SKM-1 treated with dmso at 0.1 percent for 144 hours (cell line): Measurements from ENCODE around the gene TMEM266.
"Not testable (repeated sequence)": the region's sequence is repeated elsewhere in the genome, so short reads cannot be mapped to it uniquely, and the experiment has no call there.

Experiments used
- DNase-seq: peaks from one replicate; lab custom pipeline; 2025; ENCODE audit not compliant: unreplicated experiment; lab: John Stamatoyannopoulos, UW

TMEM266 gene, protein sequence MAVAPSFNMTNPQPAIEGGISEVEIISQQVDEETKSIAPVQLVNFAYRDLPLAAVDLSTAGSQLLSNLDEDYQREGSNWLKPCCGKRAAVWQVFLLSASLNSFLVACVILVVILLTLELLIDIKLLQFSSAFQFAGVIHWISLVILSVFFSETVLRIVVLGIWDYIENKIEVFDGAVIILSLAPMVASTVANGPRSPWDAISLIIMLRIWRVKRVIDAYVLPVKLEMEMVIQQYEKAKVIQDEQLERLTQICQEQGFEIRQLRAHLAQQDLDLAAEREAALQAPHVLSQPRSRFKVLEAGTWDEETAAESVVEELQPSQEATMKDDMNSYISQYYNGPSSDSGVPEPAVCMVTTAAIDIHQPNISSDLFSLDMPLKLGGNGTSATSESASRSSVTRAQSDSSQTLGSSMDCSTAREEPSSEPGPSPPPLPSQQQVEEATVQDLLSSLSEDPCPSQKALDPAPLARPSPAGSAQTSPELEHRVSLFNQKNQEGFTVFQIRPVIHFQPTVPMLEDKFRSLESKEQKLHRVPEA

DNA sequence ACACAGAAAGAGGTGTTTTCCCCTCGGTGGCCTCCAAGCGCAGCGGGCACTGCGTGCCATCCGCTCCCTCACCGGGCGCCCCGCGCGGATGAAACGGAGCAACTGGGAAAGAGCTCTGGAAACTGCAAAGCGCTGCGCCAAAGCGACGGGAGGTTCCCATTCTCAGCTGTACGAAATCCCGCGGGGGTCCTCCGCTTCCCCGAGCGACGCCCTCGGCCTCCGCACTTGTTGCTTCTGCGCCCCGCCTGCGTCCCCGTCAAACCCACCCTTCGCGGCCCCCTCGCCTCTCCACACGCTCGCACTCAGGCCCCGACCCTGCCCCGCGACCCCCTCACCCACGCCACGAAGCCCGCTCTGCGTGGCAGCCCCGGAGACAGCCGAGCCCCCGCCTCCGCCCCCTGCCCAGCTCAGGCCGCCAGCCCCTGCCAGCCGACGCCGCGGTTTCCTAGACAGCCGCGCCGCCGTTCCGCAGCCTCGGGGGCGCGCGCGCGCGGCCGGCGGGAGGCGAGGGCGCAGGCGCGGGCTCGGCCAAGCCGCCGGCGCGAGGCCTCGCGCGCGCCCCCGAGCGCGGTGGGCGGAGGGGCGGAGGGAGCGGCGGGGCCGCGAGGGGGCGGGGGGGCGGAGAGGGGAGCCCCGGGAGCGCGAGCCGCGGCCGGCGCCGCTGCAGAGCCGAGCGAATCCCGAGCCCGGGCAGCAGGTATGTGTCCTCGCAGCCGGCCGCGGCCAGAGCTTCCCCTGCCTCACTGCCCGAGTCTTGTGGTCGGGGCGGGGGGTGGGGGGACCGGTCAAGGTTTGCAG, at the start of gene TMEM266:
TSS of gene TMEM266 (plus strand) at position 666 of the 798 bp plus-strand sequence. CDS start 74,279 bp downstream, outside the sequence.
- no peak for DNase-seq

DNA sequence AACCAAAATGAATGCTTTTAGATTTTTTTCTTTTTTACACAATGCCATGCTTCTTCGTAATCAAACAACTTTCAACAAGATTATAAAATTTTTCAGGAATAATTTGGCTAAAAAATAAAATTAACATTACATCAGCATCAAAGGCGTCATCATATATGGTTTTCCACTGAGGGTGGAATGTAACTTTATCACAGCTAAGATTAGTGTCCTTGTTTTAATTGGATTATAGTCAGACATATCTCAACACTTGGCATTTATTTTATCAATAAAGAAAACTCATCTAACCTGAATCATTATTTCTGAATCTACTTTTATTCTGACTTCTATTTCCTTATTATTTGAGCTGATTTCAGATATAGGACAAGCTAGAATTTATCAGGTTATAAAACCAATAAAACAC, 49.2 kb upstream of the TMEM266 start:
- no peak for DNase-seq

DNA sequence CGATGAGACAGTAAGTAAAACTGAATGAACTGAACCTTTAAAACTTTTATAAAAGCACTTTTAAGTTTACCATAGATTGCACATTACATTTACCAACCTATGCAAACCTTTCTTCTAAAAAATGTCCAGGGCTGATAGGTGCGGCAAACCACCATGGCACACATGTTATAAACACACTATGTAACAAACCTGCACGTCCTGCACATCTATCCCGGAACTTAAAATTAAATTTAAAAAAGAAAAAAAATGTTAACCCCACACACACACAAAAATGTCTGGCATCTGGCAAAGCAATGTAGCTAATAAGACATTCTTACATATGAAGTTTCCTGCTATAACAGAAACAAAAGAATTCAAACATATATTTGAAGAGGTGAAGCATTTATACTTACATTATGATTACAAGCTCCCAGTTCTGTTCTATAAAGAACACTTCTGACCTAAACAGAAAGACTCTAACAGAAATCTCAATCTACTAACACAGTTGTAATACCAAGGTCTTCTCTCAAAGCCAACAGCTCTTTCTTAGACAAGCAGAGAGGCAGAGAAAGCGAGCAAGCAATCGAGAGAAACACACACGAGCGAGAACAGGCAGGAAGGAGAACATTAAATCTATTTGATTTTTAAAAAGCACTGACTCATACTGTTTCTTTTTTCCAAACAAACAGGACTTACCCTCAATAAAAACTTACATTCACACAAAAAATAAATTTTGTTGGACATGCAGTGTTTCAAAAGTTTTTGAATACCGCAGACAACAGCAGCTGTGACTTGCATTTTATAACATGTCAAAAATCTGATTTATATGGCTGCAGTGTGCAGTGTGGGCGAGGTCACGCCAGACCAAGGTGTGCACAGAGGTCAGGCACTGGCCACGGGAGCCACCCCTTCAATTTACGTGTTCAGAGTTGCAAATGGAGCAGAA, 47.9 kb upstream of the TMEM266 start, which contains the start of gene NRG4:
TSS of gene NRG4 (minus strand) at position 798 of the 925 bp plus-strand sequence. CDS start 1,194 bp downstream, outside the sequence.
- DNase-seq = no peak

DNA sequence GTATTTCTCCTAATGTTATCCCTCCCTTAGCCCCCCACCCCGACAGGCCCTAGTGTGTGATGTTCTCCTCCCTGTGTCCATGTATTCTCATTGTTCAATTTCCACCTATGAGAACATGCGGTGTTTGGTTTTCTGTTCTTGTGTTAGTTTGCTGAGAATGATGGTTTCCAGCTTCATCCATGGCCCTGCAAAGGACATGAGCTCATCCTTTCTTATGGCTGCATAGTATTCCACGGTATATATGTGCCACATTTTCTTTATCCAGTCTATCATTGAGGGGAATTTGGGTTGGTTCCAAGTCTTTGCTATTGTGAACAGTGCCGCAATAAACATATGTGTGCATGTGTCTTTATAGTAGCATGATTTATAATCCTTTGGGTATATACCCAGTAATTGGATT, 46.3 kb upstream of the TMEM266 start:
- not testable (repeated sequence) for DNase-seq

DNA sequence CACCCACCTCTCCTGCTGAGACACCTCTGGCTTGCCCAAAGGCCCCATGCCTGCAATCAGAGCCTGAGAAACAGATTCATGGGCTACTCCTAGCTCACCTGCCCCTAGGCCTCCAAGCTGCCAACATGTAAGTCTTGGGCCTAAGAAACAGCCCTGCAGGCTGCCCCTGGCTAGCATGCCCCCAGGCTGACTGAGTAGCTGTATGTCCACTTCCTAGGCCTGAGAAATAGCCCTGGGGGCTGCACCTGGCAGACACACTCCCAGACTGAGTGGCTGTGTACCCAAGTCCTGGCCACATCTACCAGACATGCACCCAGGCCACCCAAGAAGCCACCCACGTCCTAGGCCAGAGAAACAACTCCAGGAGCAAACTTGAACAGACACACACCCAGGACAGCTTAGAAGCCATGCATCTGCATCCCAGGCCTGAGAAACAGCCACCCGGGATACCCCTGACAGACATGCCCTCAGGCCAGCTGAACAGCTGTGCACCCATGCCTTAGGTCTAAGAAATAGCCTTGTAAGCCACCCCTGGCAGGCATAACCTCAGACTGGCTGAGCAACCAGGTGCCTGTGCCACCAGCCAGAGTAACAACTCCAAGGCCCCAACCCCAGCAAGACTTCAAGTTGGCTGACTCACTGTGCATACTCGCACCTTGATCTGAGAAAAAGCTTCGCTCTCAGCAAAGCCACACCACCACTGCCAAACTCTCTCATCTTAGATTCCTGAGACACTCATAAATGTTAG, 35.6 kb upstream of the TMEM266 start:
- DNase-seq = no peak

DNA sequence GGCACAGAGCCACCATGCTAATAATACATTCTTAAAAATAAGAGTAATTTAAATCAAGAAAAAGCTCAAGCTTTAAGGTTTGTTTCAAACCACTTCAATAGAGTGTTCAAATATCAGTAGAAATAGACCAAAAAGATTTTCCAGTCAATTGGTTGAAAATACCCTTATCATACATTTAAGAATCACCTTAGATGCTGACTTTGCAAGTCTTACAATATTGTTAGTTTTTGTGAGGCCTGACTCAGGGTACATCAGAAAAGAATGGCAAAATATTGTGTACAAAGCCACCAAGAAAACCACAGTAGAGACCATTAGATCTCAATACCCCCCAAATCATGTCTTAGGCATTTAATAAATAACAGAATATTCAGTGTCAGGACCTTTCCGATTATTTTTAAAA, 27.7 kb upstream of the TMEM266 start:
- no peak for DNase-seq

DNA sequence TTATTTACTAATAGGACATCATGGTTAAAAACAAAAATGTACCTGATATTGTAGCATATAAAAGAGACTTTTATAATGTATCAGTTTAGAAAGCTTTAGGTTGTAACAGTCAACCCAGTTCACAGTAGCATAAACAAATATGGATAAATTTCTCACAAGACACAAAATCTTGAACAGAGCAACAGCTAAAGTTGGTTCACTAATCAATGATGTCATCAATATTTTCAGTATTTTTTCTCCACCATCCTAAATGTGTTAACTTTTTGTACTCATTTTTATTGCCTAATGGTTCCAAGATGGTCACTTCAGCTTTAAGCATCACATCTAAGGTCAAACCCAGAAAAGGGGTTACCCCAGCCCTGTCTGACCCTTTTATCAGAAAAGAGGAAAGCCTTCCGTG, 26.3 kb upstream of the TMEM266 start:
- no peak for DNase-seq

DNA sequence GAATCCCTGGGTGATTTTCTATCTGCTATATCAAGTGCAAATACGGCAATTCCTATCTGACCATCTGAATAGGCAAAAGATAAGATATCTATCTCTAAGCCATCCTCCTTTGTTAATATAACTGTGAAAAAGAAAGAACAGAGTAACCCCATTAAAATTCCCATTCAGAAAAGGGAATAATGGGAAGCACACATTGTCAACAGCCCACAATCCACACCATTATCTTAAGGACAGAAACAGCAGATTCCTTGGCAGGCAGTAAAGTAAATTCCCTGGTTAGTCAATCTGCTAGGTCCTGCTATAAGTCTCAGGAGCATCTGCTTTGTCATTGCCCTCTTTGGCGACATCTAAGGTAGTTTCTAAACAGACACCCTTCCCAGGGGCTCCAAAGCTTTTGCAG, 25.7 kb upstream of the TMEM266 start:
- DNase-seq = no peak

DNA sequence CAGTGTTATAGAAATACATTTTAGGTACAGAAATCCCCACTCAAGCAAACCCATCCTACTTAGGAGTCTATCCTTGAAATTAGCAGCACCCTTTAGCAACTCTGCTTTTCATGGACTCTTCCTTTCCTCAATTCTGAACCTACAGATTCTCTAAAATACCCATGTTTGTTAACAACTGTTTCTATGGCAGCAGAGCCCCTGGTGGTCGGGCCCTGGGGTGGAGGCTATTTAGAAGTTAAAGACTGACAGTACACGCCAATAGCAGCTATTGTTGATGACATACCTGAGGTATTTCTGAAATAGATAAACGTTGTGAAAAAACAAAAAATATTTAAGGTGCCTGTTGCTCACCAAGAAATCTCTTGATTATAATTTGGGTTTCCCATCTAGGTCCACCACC, 24.2 kb upstream of the TMEM266 start:
- no peak for DNase-seq

DNA sequence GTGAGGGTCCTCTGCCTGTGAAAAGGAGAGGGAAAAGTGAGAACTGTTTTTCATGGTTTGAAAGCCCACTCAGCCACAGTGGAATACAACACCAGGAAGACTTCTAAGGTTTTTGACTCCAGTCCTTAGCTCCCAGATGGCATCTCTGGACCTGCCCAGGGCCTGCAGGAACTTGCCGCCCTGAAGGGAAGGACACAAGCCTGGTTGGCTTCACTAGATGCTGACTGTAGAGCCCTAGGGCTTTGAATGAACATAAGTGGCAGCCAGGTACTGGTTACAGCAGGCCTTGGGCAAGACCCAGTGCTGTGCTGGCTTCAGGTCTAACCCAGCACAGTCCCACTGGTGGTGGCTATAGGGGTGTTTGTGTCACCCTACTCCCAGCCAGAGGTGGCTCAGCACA, 21.3 kb upstream of the TMEM266 start:
- no peak for DNase-seq

DNA sequence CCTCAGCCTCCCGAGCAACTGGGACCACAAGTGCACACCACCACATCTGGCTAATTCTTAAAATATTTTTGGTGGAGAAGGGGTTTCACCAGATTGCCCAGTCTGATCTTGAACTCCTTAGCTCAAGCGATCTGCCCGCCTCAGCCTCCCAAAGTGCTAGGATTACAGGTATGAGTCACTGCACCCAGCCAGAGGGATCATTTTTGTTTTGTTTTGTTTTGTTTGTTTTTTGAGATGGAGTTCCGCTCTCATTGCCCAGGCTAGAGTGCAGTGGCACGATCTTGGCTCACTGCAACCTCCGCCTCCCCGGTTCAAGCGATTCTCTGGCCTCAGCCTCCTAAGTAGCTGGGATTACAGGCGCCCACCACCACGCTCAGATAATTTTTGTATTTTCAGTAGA, 5.6 kb upstream of the TMEM266 start:
- not testable (repeated sequence) for DNase-seq

DNA sequence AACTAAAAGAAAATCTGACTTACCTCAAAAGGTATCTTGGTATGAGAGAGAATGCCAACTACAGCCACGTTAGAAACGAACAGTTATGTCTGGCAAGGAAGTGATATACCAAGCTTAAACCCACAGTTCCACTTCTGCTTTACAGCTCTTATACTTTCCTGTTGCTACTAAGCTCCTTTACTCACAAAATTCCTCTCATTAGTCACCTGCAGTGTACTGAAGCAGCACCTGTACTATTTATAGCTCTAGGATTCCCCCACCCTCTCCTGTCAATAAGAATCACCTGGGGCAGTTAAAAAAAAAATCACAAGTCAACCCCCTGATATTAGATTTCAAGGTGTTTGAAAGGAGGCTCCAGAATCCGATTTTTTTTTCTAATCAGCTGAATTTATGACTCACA, 2.9 kb upstream of the TMEM266 start:
- DNase-seq = peak; percentile 66

DNA sequence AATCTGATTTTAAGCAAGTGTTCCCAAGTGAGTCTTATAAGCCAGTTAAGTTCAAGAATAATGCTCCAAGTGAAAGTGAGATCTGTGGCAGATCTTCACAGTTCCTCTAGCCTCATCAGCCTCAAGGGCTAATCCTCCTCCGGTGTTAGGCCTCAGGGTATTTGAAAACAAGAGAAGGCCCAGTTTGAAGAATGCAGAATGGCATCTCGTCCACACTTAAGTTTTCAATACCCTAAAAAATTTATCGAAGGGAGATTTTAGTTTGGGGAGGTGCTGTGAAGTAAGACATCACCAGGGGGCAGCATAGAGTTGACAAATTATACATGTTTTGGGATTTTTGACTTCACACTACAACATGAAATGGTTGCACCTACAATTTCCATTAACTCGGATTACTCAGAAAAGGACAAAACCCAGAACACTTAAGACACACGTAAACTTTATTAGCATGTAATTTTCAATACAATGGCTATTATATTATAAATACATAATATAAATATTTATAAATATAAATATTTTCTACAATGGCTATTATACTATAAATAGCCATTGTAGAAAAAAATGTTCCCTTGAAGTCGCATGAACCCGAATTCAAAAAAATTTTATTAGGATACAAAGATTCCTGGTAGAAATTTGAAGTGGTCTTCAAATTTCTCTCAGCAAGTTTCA, 2.3 kb upstream of the TMEM266 start:
- DNase-seq = peak; percentile 40

DNA sequence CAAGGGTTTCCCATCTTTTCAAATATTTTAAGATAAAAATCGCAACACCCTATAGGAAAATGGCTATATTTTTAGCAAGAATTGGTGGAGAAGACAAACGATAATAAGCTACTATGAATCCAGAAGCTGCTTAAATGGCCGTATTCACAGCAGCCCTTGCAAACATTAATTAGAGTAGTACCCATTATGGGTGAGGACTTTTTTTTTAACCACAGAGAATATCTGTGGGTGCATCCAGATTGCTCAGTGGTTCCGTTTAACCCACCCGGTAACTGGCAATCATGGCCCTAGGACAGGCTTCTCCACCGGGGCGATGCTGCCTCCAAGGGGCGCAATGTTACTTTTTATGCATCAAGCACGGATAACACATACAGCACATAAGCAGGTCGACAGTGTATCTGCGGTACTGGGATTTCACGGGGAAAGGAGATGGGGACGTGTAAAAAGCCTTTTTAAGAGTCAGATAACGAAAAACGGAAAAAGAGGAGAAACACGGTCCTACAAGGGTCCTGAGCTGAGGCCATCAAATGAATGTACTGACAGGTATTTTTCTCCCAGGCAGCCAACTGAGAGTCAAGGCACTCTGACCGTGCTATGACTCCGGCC, 968 bp upstream of the TMEM266 start:
- DNase-seq = peak; percentile 12

DNA sequence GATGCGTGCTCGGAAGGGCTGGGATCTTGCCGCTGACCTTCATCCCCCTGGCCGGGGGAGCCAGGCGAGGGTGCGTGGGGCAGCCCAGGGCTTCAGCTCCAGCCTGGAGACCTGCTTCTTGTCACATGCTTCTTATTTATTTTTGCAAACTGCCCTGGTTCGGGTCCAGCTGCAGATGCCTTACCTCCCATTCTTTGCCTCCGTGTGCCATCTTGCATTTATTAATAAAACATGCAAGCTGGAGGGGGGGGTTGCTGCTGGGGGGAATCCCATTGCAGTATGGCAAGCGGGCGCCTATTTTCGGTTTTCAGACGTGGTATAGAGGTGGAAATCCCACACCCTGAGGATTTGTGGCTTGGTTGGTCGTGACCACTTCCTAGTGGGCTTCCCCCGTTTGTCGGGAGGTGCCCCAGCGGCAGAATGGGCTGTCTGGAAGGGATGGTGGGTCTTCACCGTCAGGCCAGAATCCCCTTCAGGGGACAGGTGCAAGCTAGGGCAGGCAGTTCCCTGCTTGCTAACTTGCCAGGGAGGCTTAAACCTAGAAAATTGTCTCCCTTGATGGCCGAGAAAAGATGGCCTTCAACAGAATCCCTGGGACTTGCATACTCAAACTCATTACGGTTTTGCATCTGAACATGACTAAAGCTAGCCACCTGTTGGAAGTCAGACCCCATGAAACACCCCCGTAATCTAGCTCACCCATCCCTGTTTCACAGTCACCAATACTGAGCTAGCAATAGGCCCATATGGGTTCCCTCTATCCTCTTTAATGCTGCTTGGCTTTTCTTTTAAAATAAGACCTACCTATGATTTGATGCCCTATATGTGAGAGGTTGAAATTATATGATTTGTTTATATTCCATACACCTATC, 569 bp downstream of the TMEM266 start:
- DNase-seq = no peak

DNA sequence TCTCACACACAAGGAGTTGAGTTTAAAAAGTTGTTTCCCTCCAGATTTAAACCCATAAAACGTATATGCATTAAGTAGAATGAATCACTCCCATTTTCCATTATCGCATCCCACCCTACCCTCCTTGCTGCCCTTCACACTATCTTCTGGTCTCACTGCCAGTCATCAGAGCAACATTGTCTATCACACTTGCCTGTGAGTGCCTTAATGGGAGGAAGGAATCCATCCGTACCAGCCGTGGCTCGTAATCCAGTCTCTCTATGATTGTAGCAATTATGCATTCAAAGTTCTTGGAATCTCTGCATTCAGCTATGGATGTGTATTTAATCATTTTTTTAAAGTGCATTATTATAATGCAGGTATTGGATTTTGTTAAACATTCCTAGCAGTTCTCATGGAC, 1.9 kb downstream of the TMEM266 start:
- no peak for DNase-seq

DNA sequence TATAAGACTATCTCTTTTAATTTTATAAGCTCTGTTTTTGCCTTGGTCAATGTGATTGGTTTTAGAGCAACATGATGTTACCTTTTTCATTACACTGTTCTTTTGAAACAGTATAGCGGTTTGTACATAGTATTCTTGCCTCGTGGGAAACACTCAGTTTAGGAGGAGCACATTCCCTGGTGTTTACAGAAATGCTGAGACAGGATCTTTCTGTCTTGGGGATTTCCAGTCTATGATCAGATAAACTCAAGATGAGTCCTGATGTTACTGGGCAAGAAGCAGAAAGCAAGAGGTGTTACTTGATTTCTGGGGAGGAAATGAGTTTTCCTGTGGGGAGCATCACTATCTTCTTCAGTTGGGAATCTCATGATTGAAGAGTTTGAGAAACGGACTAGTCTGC, 2.5 kb downstream of the TMEM266 start:
- DNase-seq = no peak

DNA sequence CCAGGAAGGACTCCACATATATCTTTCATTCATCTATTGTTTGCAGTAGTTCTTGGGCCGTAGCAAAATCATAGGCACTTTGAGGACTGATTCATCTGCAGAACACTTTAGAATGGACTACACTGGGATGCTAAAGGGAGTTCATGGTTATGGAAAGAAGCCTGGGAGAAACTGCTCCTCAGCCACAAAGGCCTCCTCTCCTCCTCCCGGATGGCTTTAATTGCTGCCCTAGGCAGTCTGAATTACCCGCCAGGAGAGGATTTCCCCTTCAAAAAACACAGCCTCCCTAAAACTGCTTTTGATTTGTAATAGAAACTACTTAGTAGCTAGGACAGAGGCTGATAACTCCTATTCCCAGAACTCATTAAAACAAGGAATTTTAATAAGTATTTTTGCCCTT, 4.6 kb downstream of the TMEM266 start:
- DNase-seq = no peak
